GM04504 (cell line): Measurements from ENCODE around the gene LAIR2.
"Not testable (repeated sequence)": the region's sequence is repeated elsewhere in the genome, so short reads cannot be mapped to it uniquely, and the experiment has no call there.

Experiments used
- DNase-seq: peaks from one replicate; pipeline ENCODE4 v3.0.0-alpha.2; 2012; ENCODE audit warnings: low read depth

LAIR2 gene

GRCh38 chr19:54493967-54494585 lies 8.6 kb upstream of the LAIR2 start:
- DNase-seq = no peak

DNA sequence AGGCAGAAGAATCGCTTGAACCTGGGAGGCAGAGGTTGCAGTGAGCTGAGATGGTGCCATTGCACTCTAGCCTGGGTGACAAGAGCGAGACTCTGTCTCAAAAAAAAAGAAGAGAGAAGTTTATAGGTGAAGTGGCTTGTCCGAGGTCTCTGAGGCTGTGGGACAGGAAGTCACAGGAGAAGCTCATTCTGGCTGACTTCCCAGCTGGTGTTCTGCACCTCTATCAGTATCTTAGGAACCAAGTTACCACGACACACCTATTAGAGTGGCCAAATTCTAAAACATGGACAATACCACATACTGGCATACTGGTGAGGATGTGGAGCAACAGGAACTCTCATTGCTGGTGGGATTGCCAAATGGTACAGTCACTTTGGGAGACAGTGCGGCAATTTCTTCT lies 7.3 kb upstream of the LAIR2 start:
- not testable (repeated sequence) for DNase-seq

DNA sequence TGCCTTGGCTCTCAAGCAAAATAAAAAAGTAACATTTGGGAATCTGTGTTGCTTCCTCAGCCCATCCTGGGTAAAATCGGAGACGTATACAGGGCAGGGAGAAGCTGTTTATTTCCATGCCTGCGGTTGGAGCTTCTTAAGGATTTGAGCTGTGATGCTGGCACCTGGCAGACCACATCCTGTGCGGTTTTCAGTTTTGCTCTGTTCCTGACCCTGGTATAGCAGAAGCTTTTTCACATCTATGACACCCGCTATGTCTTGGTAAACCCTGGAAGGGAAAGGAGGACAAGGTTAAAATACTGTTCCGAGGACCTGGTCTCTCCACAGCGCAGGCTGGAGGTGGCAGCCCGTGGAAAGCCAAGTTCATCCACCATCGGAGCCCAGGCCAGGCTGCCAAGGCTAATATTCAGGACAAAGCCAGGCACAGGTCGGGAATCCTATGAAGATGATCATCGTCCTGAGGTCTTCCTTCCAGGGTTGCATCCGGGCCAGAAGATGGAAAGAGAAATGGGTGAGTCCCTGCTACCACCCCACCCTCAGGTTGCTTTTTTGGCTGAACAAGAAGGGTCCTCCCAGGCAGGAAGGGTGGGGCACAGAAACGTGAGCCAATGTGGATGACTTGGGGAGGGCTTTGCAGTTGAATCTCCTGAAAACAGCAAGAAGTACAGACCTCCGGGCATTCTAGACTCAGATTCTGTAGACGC lies 4.7 kb upstream of the LAIR2 start:
- DNase-seq = not testable (repeated sequence)

DNA sequence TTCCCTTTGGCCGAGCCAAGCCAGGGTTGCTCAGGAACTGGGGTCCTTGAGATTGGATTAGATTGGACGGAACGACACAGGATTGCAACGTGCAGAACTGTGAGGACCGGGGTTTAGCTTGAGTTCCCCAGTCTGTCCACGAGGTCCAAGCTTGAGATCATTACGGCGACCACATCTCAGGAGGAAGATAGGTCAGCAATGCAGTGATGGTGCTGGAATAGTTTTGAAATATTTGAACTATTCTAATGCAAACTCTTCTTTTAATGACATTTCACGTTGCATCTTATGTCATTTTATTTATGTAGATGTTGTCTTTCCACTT lies 4.2 kb upstream of the LAIR2 start:
- not testable (repeated sequence) for DNase-seq

DNA sequence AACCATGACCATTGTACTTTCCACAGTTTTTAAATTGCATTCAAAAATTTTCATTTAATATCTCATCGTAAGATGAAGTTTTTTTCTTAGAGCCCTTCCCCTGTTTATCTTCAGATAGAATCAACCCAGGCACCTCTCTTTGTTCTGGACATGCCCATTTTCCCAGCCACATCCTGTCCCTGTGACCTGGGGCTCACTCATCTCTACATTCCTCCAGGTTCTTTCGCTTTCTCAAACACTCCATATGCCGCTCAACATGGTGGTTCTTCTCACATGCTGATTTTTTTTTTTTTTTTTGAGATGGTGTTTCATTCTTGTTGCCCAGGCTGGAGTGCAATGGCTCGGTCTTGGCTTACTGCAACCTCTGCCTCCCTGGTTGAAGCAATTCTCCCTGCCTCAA lies 2.9 kb downstream of the LAIR2 start:
- not testable (repeated sequence) for DNase-seq

- no peak for DNase-seq
Observed at GRCh38 chr19:54506079-54506478, 3.4 kb downstream of the LAIR2 start.

DNA sequence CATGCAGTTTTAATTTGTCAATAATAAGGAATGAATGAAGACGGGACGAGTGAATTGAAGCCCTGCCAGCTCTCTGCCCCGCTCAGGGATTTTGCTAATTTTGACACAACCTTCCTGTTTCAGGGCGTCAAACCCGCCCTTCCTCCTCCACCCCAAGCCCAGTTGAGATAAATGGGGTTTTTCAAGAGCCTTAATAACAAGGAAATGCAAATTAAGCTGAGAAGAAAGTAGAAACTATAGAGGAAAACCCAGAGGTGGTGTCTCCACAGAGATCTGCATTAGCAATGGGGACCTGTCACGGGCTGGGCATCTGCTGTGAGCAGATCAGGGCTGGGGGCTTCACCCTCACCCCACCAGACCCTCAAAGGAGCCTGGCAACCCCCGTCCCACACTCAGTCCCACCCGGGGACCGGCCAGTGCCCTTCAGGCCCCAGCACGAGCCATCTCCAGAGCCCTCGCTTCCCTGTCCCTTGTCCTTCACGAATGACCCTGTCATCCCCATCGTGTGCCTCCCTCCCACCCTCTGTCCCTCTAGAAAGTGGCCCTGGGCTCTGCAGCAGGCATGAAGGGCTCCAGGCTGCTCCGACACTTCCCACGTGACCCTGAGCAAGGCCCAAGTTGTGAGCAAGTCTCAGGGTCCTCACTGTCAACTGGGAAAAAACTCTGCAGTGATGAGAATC lies 4.5 kb downstream of the LAIR2 start:
- DNase-seq = not testable (repeated sequence)

DNA sequence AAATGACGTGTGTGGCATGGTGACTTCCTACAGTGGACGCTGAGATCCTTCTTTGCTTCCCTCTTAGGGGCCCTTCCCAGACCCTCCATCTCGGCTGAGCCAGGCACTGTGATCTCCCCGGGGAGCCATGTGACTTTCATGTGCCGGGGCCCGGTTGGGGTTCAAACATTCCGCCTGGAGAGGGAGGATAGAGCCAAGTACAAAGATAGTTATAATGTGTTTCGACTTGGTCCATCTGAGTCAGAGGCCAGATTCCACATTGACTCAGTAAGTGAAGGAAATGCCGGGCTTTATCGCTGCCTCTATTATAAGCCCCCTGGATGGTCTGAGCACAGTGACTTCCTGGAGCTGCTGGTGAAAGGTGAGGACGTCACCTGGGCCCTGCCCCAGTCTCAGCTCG lies 5.2 kb downstream of the LAIR2 start:
- no peak for DNase-seq

DNA sequence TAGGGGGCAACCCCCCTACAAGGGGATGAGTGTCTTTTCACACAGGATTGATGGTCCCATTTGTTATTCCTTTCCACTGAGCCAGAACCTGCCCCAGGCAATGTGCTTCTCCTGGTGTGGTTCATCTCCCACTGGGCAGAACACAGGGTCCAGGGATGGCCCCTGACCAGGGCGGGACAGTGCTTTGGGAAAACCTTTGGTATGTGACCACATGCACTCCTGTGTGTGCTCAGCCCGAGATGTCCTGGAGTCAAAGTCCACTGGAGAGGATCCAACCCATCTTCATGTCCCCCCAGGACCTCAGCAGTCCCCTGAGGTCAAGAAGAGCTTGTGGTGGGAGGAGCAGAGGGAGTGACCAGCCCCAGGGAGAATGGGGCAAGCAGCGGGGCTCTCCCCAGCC lies 5.9 kb downstream of the LAIR2 start:
- DNase-seq = not testable (repeated sequence)

- DNase-seq = not testable (repeated sequence)
Observed at GRCh38 chr19:54509200-54509940, 6.7 kb downstream of the LAIR2 start.

- no peak for DNase-seq
Observed at GRCh38 chr19:54515156-54515555, 12.5 kb downstream of the LAIR2 start.

- no peak for DNase-seq
Observed at GRCh38 chr19:54517483-54517882, 14.9 kb downstream of the LAIR2 start.

- no peak for DNase-seq
Observed at GRCh38 chr19:54518844-54519243, 16.2 kb downstream of the LAIR2 start.

DNA sequence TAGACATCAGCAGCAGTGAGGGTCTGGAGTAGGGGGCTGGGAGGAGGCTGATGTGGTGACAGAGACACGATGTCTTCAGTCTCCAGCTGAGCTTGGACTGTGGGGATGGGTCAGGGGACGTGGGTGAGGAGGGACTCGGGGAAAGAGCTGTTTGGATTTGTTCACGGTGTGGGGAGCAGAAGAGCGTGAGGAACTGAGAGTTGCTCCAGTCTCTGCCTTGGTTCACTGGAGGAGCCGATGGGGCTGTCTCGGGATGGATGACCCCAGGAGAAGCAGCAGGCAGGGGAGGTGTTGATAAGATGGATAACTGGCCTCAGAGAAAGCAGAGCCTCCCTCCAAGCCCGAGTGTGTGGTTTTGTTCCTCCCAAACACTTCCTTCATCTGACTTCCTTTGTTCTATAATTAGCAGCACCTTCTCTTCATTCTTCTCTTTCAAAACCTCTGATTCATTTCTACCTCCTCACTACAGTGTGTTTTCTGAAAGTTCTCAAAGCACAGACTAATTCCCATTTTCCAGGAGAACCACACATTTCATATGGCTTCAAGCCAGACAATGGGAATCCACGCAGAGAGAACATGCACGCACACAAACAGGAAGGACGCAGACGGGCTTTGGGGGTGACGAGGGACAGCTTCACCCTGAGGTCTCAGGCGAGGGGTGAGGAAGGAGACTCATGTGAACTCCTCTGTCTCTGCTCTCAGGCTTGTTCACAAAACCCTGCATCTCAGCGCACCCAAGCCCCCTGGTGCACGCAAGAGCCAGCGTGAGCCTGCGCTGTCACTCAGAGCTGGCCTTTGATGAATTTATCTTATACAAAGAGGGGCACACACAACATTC lies 18.6 kb downstream of the LAIR2 start:
- no peak for DNase-seq

- no peak for DNase-seq
Observed at GRCh38 chr19:54521860-54522513, 19.4 kb downstream of the LAIR2 start.

DNA sequence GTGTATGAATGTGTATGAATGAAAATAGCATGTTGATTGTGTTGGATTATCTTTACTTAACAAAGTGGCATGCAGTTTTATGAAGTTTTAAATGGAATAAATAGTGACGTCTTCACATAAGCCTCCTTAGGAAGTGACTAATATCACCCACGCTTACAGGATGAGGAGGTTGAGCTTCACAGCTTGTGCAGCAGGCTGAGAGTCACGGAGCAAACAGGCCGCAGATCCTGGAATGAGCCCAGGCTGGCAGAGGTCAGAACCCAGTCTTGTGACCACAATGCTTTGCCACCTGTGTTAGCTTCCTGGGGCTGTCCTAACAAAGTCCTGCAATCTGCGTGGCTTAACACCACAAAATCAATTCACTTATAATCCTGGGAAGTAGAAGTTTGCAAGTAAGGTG lies 20.8 kb downstream of the LAIR2 start:
- DNase-seq = no peak

GRCh38 chr19:54525636-54526035 lies 23.0 kb downstream of the LAIR2 start:
- DNase-seq = no peak

DNA sequence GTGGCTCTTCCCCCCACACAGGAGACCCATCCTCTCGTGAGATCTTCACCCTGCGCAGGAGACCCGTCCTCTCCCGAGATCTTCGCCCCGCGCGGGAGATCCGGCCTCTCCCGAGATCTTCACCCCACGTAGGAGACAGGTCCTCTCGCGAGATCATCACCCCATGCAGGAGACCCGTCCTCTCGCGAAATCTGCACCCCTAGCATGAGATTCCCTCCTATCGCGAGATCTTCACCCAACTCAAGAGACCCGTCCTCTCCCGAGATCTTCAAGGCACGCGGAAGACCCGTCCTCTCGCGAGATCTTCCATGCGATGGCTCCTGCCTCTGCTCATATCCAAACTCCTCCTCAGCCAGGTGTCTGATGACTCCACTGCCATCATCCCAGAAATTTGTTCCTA lies 24.3 kb downstream of the LAIR2 start:
- DNase-seq = no peak

DNA sequence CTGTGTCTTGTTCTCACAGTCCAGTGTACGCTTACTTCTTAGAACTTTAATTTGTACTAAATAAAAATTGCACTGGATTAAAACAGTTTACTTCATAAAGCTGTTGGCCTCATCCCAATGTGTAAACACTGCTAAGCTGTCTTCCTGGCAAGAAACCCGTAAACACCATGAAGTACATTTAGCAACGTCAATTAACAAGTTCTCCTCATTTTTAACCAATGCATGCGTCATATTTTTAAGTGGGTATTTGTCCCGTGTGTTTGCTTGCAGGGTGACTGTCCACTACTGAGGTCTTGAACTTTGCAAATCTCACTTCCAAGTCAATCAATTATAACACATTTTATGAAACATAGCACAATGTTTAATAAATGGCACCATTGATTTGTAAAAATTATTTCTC lies 28.2 kb downstream of the LAIR2 start:
- no peak for DNase-seq

- DNase-seq = no peak
Observed at GRCh38 chr19:54532528-54532927, 29.9 kb downstream of the LAIR2 start.

DNA sequence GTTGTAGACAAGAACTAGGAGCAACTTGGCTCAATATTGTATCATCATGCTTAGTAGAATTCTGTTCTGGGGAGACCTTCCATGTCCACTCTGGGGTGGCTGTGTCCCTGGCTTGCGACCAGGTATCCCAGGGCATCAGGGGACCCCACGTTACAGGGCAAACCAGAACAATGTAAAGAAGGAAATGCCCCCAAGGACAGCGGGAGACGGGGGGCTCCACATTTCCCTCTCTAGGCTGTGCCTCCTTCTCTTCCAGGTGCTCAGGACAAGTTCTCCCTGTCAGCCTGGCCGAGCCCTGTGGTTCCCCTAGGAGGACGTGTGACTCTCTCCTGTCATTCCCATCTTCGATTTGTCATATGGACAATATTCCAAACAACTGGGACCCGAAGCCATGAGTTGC lies 30.8 kb downstream of the LAIR2 start:
- no peak for DNase-seq
